Activated naive CD4-positive, alpha-beta T cell treated with anti-CD3 and anti-CD28 coated beads, Interleukin-2, amount 10 ng/mL, durations not matched to agents 7 days and 5 days (primary cell): ENCODE measurements around the gene NKAPL.
A peak's percentile ranks its signal among the peaks of the same experiment; 100 is the strongest.

Source experiments
- CTCF ChIA-PET: fragments of 350-600 bp; sonication (Branson Sonifier 250); formaldehyde crosslinking; loops from one replicate; lab custom pipeline; 2021; ENCODE audit warnings: antibody characterized with exemption; lab: Charles Lee
- DNase-seq: peaks from one replicate; pipeline ENCODE4 v3.0.0-alpha.2; 2020
- H3K27ac Mint-ChIP-seq: one replicate; pipeline ENCODE4 v1.8.0; 2021; ENCODE audit warnings: mild to moderate bottlenecking, moderate library complexity, mixed read lengths
- H3K27me3 Mint-ChIP-seq: one replicate; pipeline ENCODE4 v1.8.0; 2021; ENCODE audit warnings: mild to moderate bottlenecking, mixed read lengths
- H3K36me3 Mint-ChIP-seq: one replicate; pipeline ENCODE4 v1.8.0; 2021; ENCODE audit warnings: mixed read lengths
- H3K4me1 Mint-ChIP-seq: one replicate; pipeline ENCODE4 v1.8.0; 2021; ENCODE audit warnings: mixed read lengths
- H3K4me3 Mint-ChIP-seq: one replicate; pipeline ENCODE4 v1.8.0; 2021; ENCODE audit warnings: mild to moderate bottlenecking, moderate library complexity, mixed read lengths
- H3K9me3 Mint-ChIP-seq: one replicate; pipeline ENCODE4 v1.8.0; 2021; ENCODE audit warnings: mixed read lengths

Gene NKAPL

DNA sequence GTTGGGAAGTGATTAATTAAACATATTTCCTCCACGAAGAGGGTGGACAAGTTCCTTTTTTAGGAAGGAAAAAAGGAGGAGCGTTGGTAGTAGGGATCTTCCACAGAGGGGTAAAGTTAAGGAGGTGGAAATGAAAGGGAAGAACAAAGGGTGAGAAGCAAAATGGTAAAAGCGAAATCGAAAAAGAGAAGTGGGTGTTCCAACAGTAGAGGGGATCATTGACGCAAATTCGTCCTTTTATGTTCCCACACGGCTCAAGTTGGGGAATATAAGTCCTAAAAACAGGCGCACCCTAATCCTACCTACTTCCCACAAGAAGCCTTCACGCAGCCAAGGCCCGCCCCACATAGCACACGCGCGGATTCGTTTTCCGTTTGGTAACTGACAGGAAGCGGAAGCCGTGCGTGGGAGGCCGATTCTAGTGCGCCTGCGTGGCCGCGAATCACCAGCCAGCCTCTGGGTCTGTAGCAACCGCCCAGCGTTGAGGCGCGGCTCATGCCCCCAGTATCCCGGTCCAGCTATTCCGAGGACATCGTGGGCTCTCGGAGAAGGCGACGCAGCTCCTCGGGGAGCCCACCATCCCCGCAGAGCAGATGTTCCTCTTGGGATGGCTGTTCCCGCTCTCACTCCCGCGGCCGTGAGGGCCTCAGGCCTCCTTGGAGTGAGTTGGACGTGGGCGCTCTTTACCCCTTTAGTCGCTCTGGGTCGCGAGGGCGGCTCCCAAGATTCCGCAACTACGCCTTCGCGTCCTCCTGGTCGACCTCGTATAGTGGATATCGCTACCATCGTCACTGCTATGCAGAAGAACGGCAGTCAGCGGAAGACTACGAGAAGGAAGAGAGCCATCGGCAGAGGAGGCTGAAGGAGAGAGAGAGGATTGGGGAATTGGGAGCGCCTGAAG lies at the start of gene NKAPL:
NKAPL (plus strand) TSS at position 421 of the 901 bp plus-strand sequence; CDS start at position 496, 75 bp downstream.
- DNase-seq: peak; percentile 58
- peaks cover 7% of the 10 kb centered on the region for H3K4me1 Mint-ChIP-seq
- no peak within 1 kb of the TSS for H3K4me3 Mint-ChIP-seq
- H3K36me3 Mint-ChIP-seq: peaks cover 9% of the 10 kb centered on the region
- CTCF ChIA-PET: no interaction called here
- H3K27me3 Mint-ChIP-seq: peaks cover 35% of the 10 kb centered on the region
- H3K27ac Mint-ChIP-seq: peak within 1 kb of the TSS; percentile 60
- H3K9me3 Mint-ChIP-seq: peaks cover 7% of the 10 kb centered on the region

DNA sequence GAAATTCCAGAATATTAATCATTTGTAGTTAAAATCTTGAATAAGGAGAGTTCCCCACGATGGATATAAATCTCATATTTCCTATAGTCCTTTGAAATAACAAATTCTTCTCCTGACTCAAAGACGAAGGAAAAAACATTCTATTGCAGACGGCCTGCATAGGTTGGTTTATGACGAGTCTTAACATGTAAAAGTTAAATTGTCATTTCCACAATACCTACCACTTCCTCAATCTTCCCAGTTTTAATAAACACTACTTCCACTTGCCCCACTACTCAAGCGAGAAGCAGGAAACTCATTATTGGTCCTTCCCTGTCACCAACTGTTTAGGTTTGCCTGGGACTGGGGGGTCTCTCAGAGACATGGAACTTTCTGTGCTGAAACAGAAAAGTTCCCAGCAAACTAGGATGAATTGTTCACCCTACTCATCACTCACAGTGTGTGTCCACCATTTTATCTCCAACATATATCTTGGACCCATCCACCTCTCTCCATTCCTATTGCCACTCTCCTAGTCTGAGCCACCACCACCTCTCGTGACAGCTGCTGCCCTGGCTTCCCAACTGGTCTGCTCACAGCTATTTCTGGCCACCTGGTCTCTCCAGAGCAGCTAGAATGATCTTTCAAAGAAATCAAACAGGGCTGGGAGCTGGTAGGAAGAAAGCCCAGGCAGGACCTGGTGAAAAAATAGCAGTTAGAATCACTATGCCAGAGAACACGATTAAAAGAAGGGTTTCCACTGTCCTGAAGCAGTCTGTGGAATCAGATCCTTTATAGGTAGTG lies 49.2 kb upstream of the NKAPL start:
- CTCF ChIA-PET: no interaction called here
- H3K9me3 Mint-ChIP-seq: peaks cover 4% of the 10 kb centered on the region
- peaks cover 12% of the 10 kb centered on the region for H3K36me3 Mint-ChIP-seq
- peaks cover 33% of the 10 kb centered on the region for H3K4me1 Mint-ChIP-seq
- no peak for DNase-seq
- H3K27ac Mint-ChIP-seq: no peak overlapping the region
- H3K27me3 Mint-ChIP-seq: peaks cover 90% of the 10 kb centered on the region
- H3K4me3 Mint-ChIP-seq: no peak overlapping the region

DNA sequence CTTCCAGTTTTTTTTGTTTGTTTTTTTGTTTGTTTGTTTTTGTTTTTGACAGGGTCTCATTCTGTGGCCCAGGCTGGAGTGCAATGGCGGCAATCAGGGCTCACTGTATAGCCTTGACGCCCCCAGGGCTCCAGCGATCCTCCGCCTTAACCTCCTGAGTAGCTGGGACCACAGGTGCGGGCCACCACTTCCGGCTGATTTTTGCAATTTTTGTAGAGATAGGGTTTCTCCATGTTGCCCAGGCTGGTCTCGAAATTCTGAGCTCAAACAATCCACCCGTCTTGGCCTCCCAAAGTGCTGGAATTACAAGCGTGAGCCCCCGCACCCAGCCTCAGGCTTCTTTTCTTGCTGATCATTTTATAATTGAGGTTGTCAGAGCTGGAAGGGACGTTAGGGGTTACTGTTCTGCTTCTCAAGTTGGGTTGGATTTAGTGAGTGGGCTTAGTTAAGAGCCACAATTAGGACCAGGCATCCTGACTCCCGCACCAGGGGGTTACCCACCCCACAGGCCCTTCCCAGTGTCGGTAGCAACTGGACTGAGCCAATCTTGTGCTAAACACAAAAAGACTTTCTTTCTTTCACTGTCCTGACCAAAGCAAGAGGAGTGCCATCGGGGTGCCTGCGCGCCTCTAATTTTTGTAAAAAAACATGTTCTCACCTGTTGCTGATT lies 47.1 kb upstream of the NKAPL start:
- H3K4me1 Mint-ChIP-seq: peaks cover 40% of the 10 kb centered on the region
- H3K36me3 Mint-ChIP-seq: peaks cover 8% of the 10 kb centered on the region
- H3K27me3 Mint-ChIP-seq: peaks cover 91% of the 10 kb centered on the region
- DNase-seq: peak; percentile 37
- H3K4me3 Mint-ChIP-seq: peak overlapping the region; percentile 36
- H3K27ac Mint-ChIP-seq: no peak overlapping the region
- peaks cover 2% of the 10 kb centered on the region for H3K9me3 Mint-ChIP-seq
- CTCF ChIA-PET: interaction anchor here (0.6 to 0.7 kb wide), 2 partner anchors 71 to 83 kb away, joined by 3 to 5 read pairs; no protein-coding TSS in a partner anchor

DNA sequence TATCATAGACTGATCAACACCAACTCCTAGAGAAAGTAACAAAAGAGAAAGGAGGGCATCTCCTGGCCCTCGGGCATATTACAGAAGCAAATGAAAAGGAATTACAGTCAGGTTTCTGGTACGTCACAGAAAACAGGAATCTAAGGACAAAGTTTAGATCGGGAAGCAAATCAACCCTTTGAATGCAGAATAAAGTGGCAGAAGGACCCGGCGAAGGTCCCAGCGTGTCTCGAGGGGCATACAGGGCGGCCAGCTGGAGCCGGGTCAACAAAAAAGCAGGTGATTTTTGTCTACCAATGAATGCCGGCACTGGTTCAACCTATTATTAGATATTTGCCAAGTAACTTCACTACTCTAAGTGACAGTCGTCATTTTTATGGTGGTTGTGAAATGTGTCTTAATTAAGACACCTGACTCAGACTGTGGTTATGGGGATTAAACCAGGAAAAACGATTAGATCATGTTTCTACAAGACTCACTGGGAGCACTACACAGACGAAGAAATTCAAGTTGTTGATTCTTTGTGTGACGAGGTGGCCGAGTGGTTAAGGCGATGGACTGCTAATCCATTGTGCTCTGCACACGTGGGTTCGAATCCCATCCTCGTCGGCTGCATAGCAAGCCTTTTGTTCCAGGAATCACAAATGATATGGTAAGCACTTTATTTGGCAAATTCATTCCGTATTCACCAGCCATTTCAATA lies 46.4 kb upstream of the NKAPL start:
- no peak overlapping the region for H3K27ac Mint-ChIP-seq
- peaks cover 91% of the 10 kb centered on the region for H3K27me3 Mint-ChIP-seq
- peak overlapping the region; percentile 36 for H3K4me3 Mint-ChIP-seq
- peaks cover 33% of the 10 kb centered on the region for H3K4me1 Mint-ChIP-seq
- H3K36me3 Mint-ChIP-seq: peaks cover 2% of the 10 kb centered on the region
- no peak for DNase-seq
- H3K9me3 Mint-ChIP-seq: no peaks in the 10 kb centered on the region
- CTCF ChIA-PET: no interaction called here

DNA sequence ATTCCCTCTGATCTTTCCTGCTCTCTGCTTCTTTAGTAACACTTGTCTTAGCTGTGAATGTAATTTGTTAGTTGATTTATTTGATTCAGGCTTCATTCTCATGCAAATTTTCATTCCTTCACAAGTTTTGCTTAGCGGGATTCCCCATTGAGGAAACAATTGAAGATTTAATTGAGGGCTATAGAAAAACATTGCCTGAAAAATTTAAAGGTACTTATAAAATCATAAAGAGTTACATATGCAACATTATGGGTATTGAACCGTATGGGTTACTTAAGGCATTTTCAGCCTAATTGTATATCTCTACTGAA lies 45.9 kb upstream of the NKAPL start:
- Mint-ChIP-seq H3K4me3 (no peak overlapping the region), H3K36me3 (peaks cover 2% of the 10 kb centered on the region), H3K9me3 (no peaks in the 10 kb centered on the region), H3K27ac (no peak overlapping the region), H3K4me1 (peaks cover 28% of the 10 kb centered on the region), H3K27me3 (peaks cover 91% of the 10 kb centered on the region)
- no peak for DNase-seq
- CTCF ChIA-PET: no interaction called here

DNA sequence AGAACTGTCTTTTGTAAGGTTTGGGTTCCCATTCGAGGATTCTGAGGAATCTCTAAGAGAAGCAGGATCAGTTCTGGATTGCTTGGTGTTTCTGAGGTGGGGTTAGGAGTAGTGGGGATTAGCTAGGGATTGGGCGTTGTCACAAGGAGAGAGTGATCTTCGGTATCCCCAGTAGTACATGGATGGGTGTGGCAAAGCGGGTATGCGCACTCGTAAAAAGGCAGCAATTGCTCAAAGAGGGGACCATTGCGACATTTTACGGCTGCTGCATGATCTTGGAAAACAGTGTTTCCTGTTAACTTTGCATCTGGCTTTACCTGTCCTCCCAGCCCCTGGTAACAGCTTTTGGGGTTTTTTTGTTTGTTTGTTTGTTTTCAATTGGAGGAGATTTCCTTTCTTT lies 43.7 kb upstream of the NKAPL start:
- Mint-ChIP-seq H3K4me1 (peaks cover 30% of the 10 kb centered on the region), H3K36me3 (peaks cover 2% of the 10 kb centered on the region), H3K27ac (no peak overlapping the region), H3K4me3 (no peak overlapping the region), H3K9me3 (no peaks in the 10 kb centered on the region), H3K27me3 (peaks cover 92% of the 10 kb centered on the region)
- CTCF ChIA-PET: no interaction called here
- no peak for DNase-seq

DNA sequence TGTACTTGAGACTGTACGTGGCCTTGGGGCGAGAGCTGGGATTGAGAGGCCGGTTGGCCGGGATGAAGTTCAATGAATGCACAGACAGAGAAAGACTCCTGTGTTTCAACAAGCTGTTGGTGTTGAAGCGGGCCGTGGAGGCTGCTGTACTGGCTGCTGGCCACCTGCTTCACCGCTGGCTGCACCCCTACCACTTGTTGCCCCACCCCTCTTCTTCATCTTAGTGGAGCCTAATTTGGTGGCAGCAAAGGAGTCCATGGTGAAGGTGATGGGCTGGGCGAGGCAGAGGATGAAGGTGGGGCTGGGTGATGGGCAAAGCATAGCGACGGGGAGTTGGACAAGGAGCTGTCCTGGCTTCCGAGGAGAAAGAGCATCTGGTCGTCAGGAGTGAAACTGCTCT lies 41.2 kb upstream of the NKAPL start:
- H3K4me1 Mint-ChIP-seq: peaks cover 15% of the 10 kb centered on the region
- H3K27me3 Mint-ChIP-seq: peaks cover 89% of the 10 kb centered on the region
- H3K4me3 Mint-ChIP-seq: peak overlapping the region; percentile 12
- H3K27ac Mint-ChIP-seq: no peak overlapping the region
- DNase-seq: no peak
- H3K36me3 Mint-ChIP-seq: no peaks in the 10 kb centered on the region
- no peaks in the 10 kb centered on the region for H3K9me3 Mint-ChIP-seq
- CTCF ChIA-PET: interaction anchor here (1.6 kb wide), 1 partner anchor 138 kb away, joined by 5 read pairs; no protein-coding TSS in a partner anchor

DNA sequence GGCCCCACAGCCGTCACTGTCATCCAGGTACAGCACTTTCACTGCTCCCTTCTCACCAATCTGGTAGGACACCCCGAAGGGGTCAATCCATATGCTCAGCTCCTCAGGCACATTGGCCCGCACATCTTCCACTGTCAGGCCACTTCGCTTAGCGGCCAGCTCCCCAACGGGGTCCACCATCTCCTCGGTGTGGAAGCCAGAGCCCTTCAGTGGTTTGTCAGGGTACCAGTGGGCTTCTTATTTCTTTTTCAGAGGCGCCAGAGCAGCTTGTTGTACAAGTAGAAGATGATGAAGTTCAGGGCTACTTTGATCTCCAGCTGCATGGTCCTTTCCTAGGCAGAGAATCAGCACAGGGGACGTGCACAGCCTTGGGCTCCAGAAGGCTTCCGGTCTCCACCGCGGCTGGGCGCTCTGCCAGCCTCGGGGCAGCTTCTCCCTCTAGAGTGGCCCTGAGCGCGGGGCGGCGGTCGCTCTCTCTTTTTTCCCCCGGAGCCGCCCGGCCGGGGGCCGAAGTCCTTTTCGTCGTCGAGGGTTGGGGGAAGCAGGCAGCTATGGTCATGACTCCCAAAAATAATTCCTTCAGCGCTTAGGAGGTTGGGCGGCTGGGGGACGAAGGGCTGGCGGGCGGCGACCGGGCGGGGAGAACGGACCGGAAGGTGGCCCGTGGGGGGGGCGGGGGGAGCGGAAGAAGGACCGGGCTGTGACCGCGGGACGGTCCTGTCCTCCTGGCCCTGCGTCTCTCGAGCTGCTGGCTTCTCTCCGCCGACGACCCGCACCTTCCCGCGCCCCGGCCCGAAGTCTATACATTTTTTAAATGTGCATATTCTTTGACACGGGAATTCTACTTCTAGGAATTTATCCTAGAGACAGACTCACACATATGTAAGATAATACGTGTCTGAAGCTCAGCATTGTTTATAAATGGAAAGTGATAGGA lies 40.5 kb upstream of the NKAPL start:
- H3K9me3 Mint-ChIP-seq: no peaks in the 10 kb centered on the region
- CTCF ChIA-PET: interaction anchor here (1.6 kb wide), 1 partner anchor 138 kb away, joined by 5 read pairs; no protein-coding TSS in a partner anchor
- H3K36me3 Mint-ChIP-seq: no peaks in the 10 kb centered on the region
- peaks cover 12% of the 10 kb centered on the region for H3K4me1 Mint-ChIP-seq
- H3K27ac Mint-ChIP-seq: no peak overlapping the region
- H3K4me3 Mint-ChIP-seq: peak overlapping the region; percentile 69
- peak; percentile 36 for DNase-seq
- peaks cover 89% of the 10 kb centered on the region for H3K27me3 Mint-ChIP-seq

DNA sequence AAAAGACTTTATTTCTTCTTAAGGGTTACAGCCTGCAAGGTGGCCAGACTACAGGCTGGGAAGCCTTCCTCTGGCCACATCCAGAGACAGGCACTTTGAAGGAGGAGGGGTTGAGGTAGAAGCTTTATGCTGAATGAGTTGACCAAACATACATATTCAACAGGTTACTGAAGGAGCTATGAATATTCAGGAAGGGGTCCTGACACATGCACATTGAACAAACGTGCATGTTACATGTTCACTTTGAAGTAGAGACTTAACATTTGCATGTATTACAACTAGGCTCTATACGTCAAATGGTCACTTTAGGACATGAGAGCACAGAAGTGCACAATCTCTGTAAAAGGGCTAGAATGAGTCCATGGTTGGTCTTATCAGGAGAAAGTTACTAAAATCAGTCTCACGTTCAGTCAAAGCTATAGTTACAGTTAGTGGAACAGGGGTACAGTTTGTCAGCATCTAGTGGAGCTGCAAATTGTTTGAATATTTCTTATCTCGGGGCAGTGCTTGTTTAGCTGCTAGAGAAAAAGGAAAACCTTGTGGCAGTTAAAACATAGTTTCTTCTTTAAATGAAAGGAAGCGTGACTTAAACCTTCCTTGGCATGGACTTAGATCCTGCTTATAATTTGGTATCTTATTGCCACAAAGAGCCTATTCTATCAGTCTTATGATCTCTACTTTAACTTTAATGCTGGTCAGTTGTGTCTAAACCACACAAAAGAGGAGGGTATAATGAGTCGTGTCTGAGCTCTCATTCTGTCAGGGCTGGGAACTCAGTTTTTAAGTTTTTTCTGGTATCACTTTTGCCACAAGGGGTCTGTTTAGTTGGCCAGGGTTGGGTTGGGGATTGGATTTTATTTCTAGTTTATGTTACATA lies 38.6 kb upstream of the NKAPL start:
- H3K36me3 Mint-ChIP-seq: peaks cover 3% of the 10 kb centered on the region
- H3K27ac Mint-ChIP-seq: no peak overlapping the region
- H3K9me3 Mint-ChIP-seq: no peaks in the 10 kb centered on the region
- peaks cover 89% of the 10 kb centered on the region for H3K27me3 Mint-ChIP-seq
- H3K4me3 Mint-ChIP-seq: no peak overlapping the region
- H3K4me1 Mint-ChIP-seq: peaks cover 17% of the 10 kb centered on the region
- DNase-seq: no peak
- CTCF ChIA-PET: no interaction called here

DNA sequence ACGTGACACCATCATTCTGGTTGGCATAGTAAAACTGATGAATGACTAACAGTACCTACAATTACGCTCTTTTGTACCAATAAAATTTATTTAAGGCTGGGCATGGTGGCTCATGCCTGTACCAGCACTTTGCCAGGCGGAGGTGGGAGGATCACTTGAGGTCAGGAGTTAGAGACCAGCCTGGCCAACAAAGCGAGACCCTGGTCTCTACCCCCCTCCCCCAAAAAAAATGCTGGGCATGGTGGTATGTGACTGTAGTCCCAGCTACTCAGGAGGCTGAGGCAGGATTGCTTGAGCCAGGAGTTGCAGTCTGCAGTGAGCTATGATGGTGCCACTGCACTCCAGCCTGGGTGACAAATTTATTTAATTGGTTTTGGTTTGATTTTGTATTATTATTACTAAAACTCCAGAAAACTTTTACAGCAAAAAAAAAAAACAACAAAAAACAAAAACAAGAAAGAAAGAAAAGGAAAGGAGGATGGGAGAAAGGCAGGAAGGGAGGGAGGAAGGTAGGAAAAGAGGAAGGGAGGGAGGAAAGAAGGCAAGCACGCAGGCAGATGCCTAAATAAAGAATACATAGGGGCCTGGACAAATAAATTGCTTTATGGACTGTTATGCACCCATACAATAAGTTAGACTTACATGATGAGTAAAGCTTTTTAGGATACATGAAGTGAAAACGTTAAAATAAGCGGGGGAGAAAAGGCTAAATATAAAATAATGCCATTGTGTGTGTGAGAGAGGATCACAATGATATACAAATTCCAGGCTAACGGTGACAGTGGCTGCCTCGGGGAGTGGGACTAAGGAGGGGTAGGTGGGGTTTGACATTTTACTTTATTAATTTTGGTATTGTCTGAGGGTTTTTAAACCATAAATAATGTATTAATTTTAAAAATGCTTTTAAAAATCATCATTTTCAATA lies 34.7 kb upstream of the NKAPL start:
- DNase-seq: no peak
- Mint-ChIP-seq H3K27me3 (peaks cover 55% of the 10 kb centered on the region), H3K4me3 (peak overlapping the region; percentile 80), H3K27ac (peak overlapping the region; percentile 34), H3K36me3 (peaks cover 11% of the 10 kb centered on the region), H3K4me1 (peaks cover 42% of the 10 kb centered on the region), H3K9me3 (no peaks in the 10 kb centered on the region)
- CTCF ChIA-PET: no interaction called here

DNA sequence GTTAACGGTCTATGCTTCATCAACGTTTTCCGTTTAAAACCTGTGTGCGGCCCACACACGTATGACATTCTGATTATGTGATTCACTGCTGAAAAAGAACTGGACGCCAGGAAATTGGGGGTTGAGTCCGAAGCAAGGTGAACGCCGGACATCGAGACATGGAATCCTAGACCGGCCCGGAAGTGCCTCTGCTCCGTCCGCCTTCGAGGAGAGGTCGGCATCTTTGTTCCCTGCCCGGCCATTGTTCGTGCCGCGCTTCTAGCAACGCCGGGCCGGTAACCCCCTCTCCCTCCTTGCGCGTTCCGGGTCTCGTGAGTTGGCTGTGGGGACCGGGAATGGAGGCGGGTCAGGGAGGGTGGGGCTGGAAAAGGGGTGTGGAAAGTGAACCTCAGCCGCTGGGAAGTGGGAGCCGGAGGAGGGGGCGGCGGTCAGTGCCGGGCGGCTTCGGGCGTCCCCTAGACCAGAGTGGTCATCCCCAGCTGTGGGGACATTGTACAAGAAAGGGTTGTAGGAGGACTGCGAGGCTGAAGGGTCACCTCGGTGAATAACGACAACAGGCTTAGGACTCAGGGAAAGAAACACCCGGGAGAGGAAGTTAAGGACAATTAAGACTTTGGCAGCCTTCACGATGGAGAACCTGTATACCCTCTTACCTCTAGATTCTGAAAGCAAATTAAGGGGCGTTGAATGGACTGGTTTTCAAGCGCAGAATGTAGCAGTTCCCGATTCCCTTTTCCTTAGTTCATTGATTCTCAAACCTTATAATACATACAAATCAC lies 33.9 kb upstream of the NKAPL start, which contains the start of gene ZSCAN9:
ZSCAN9 (plus strand) TSS at position 220 of the 779 bp plus-strand sequence. CDS start 1,810 bp downstream, outside the sequence.
- CTCF ChIA-PET: no interaction called here
- Mint-ChIP-seq H3K27me3 (peaks cover 46% of the 10 kb centered on the region), H3K27ac (peak within 1 kb of the TSS; percentile 34), H3K36me3 (peaks cover 12% of the 10 kb centered on the region), H3K9me3 (no peaks in the 10 kb centered on the region), H3K4me1 (peaks cover 42% of the 10 kb centered on the region), H3K4me3 (peak within 1 kb of the TSS; percentile 80)
- peak; percentile 44 for DNase-seq
